Stimulated activated CD8-positive, alpha-beta memory T cell treated with anti-CD3 and anti-CD28 coated beads, Interleukin-12 subunit alpha, Interleukin-12 subunit beta, amount 100 ng/mL, for 4 hours (primary cell): Measurements from ENCODE around the gene ETV6.

Experiments
- DNase-seq: peaks from one replicate; pipeline ENCODE4 v3.0.0-alpha.2; 2020; ENCODE audit warnings: low read depth

Gene ETV6

GRCh38 chr12:11922361-11922760, 272.9 kb downstream of the ETV6 start:
- no peak for DNase-seq

- no peak for DNase-seq
Observed at GRCh38 chr12:11923067-11923466, 273.6 kb downstream of the ETV6 start.

GRCh38 chr12:11927286-11927935, 277.9 kb downstream of the ETV6 start:
- DNase-seq, result no peak

- no peak for DNase-seq
Observed at GRCh38 chr12:11929714-11930113, 280.2 kb downstream of the ETV6 start.

GRCh38 chr12:11939223-11939622, 289.7 kb downstream of the ETV6 start:
- no peak for DNase-seq

- DNase-seq, result no peak
Observed at GRCh38 chr12:11941606-11942337, 292.3 kb downstream of the ETV6 start.

- DNase-seq, result no peak
Observed at GRCh38 chr12:11943919-11944700, 294.6 kb downstream of the ETV6 start.
